Transverse colon (tissue), 3 donors: ENCODE results near the gene RNF225.

Experiments
- CTCF ChIP-seq, 5 experiments: fragments of 200-600 bp in 3 of 5; fragments of 450-650 bp in 2 of 5; sonication (generic) in 3 of 5; IDR thresholded peaks; 1 replicate in 2 of 5; 2 replicates in 3 of 5; pipeline ENCODE4 v1.5.1; 2016 to 2017; ENCODE audit warnings: antibody characterized with exemption in 5 of 5, inconsistent platforms in 3 of 5, mild to moderate bottlenecking in 2 of 5, moderate library complexity in 1 of 5
- EP300 ChIP-seq: sonication (generic); formaldehyde crosslinking; IDR thresholded peaks from one replicate; pipeline ENCODE4 v1.6.1; 2017; ENCODE audit warnings: antibody characterized with exemption, low read depth

- TF ChIP-seq CTCF (IDR thresholded peaks at IDR 0.05): no peak
- TF ChIP-seq EP300: no peak
These were observed 45.1 kb downstream of the RNF225 start for GRCh38 chr19:58440556-58440955.
